Stomach smooth muscle (tissue), 2 donors: ENCODE results near the gene DLG2.
"Not testable (repeated sequence)": the region's sequence is repeated elsewhere in the genome, so short reads cannot be mapped to it uniquely, and the experiment has no call there.

Experiments
- H3K27ac ChIP-seq: one replicate; pipeline ENCODE4 v1.7.0; 2013; ENCODE audit warnings: mild to moderate bottlenecking, low read length, inconsistent platforms
- H3K27me3 ChIP-seq, 2 donors: one replicate each; pipeline ENCODE4 v1.7.0; 2013; ENCODE audit warnings: low read length in 2 of 2; ENCODE audit not compliant: insufficient read depth in 2 of 2, control insufficient read depth in 1 of 2
- H3K36me3 ChIP-seq, 2 donors: one replicate each; pipeline ENCODE4 v1.7.0; 2013; ENCODE audit warnings: low read length in 2 of 2; ENCODE audit not compliant: control insufficient read depth in 2 of 2, insufficient read depth in 2 of 2
- H3K4me1 ChIP-seq: one replicate; pipeline ENCODE4 v1.7.0; 2013; ENCODE audit warnings: low read length; ENCODE audit not compliant: control insufficient read depth, insufficient read depth
- H3K4me3 ChIP-seq, 2 donors: one replicate each; pipeline ENCODE4 v1.7.0; 2013; ENCODE audit warnings: low read length in 2 of 2
- H3K9ac ChIP-seq, 2 donors: one replicate each; pipeline ENCODE4 v1.7.0; 2013; ENCODE audit warnings: low read length in 2 of 2, mild to moderate bottlenecking in 1 of 2
- H3K9me3 ChIP-seq, 2 donors: one replicate each; pipeline ENCODE4 v1.7.0; 2013; ENCODE audit warnings: low read length in 2 of 2; ENCODE audit not compliant: control insufficient read depth in 2 of 2
- donor health status: healthy.
- donor health status: Pancreatic carcinoma.

The DLG2 gene

DNA sequence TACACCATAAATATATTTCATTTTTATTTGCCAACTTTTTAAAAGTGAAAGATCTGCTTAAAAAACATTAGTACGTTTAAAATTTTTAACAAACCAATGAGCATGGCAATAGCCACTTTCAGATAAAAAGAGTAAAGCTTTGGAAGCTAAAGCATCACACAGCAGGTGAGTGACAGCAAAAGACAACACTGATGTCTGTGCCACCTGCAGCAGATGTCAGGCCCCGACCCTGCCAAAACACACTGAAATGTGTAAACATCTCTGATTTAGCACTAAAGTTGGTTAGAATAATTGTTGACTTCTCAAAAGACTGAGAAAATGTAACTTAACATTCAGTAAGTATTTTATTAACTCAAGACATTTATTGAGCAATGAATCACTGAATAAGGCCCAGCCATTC is 232.9 kb downstream of the DLG2 start:
- Histone ChIP-seq H3K4me1 (no peaks in the 10 kb centered on the region), H3K4me3 (no peak overlapping the region), H3K27me3 (no peaks in the 10 kb centered on the region), H3K9ac (no peak overlapping the region), H3K36me3 (no peaks in the 10 kb centered on the region), H3K9me3 (no peaks in the 10 kb centered on the region), H3K27ac (no peak overlapping the region)

DNA sequence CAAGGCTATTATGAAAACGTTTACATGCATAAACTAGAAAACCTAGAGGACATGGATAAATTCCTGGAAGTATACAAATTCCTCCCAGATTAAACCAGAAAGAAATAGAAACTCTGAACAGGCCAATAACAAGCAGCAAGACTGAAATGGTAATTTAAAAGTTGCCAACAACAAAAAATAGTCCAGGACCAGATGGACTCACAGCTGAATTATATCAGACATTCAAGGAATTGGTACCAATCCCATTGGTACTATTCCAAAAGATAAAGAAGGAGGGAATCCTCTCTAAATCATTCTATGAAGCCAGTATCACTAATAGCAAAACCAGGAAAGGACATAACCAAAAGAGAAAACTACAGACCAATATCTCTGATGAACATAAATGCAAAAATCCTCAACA is 236.0 kb downstream of the DLG2 start:
- Histone ChIP-seq H3K9ac (no peak overlapping the region), H3K27me3 (no peaks in the 10 kb centered on the region), H3K36me3 (no peaks in the 10 kb centered on the region), H3K27ac (no peak overlapping the region), H3K9me3 (no peaks in the 10 kb centered on the region), H3K4me1 (no peaks in the 10 kb centered on the region), H3K4me3 (no peak overlapping the region)

DNA sequence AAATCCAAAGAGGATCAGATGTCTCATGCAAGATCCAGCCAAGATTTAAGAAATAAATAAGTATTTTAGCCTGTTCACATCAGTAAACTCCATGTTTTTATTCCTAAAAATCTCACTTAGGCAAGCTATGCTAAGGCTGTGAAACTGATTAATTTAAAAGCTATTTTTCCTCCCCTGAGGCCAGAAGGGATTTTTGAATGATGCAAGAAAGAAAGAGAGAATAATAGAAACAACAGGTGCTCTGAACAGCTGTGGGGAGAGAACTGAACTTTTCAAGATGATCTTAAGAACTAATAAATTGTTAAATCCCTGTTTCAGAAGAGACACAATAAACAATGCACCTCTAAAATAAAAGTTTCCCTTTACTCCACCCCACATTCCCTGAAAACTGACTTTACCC is 241.6 kb downstream of the DLG2 start:
- Histone ChIP-seq H3K4me1 (no peaks in the 10 kb centered on the region), H3K36me3 (no peaks in the 10 kb centered on the region), H3K27ac (no peak overlapping the region), H3K9me3 (no peaks in the 10 kb centered on the region), H3K27me3 (no peaks in the 10 kb centered on the region), H3K9ac (no peak overlapping the region), H3K4me3 (no peak overlapping the region)

DNA sequence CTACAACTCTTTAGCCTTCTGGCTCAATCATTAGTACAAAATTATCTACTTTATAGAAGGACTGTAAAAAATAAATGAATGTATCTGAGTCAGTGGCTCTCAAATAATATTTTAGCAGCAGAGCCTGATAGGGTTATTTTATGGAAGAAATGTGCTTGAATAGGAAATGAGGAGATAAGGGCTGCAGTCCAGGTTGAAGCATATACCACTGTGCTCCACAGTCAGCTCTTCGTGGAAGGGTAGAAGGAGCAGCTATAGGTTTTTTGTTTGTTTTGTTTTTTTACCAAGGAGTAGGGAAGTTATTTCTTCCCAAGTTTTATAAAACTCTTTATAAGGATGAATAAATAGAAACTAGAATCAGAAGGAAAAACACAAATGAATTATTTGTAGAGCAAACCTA is 242.0 kb downstream of the DLG2 start:
- H3K36me3 ChIP-seq = no peaks in the 10 kb centered on the region
- H3K4me1 ChIP-seq = no peaks in the 10 kb centered on the region
- no peaks in the 10 kb centered on the region for H3K9me3 ChIP-seq
- H3K9ac ChIP-seq = no peak overlapping the region
- no peak overlapping the region for H3K4me3 ChIP-seq
- H3K27ac ChIP-seq = no peak overlapping the region
- H3K27me3 ChIP-seq = no peaks in the 10 kb centered on the region

DNA sequence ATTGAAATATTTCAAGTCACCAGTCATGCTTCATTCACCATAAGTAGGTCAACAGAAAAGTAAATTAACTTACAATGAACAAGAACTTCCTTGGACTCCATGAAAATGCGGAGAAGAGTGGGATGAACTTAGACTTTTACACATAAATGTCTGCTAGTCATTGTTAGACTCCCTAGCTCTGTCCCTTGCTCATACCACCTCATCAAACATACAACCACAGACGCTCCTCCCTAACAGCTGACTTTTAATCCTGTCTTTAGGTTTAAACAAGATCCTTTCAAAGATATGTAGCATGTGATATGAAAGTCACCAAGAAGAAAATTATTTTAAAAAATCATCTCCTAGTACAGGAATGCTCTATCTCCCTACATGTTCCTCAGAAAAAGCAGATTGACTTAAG is 248.1 kb downstream of the DLG2 start:
- Histone ChIP-seq H3K9me3 (no peaks in the 10 kb centered on the region), H3K9ac (no peak overlapping the region), H3K4me3 (no peak overlapping the region), H3K27me3 (no peaks in the 10 kb centered on the region), H3K27ac (no peak overlapping the region), H3K36me3 (no peaks in the 10 kb centered on the region), H3K4me1 (no peaks in the 10 kb centered on the region)

DNA sequence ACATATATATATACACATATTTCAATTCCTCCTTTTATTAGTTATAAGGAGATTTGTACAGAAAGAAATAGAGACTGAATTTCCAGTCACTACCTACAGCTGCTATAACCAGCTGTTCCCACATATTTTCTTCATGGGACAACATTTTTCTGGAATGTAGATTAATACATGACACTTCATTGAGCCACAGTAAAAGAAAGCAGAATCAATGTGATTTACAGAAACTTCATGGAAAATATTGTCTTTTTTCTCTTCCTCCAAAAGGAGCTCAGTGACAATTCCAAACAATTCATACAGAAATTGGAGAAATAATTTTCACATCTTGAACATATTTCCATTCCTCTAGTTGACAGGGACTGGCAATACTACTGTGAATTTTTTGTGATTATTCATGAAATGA is 249.2 kb downstream of the DLG2 start:
- H3K9me3 ChIP-seq = no peaks in the 10 kb centered on the region
- H3K4me1 ChIP-seq = no peaks in the 10 kb centered on the region
- H3K36me3 ChIP-seq = no peaks in the 10 kb centered on the region
- no peak overlapping the region for H3K4me3 ChIP-seq
- no peak overlapping the region for H3K27ac ChIP-seq
- no peaks in the 10 kb centered on the region for H3K27me3 ChIP-seq
- H3K9ac ChIP-seq = no peak overlapping the region

DNA sequence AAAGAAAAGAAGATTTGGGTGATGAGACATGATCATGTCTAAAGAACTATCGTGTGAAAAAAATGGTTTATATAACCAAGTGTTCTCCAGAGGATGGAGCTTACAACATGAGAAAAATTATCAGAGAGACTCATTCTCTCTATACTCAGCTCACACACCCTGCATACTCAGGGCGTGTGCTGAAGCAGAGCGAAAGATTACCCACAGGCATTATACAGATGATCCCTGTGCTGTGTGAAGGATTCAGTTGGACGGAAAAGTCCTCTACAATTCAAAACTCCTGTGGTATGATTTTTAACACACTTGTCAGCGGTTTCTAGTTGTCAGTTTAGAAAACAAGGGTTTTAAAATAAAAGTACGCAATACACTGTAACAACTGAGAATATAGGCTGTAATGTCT is 267.3 kb downstream of the DLG2 start:
- Histone ChIP-seq H3K9ac (no peak overlapping the region), H3K4me1 (no peaks in the 10 kb centered on the region), H3K27ac (no peak overlapping the region)

DNA sequence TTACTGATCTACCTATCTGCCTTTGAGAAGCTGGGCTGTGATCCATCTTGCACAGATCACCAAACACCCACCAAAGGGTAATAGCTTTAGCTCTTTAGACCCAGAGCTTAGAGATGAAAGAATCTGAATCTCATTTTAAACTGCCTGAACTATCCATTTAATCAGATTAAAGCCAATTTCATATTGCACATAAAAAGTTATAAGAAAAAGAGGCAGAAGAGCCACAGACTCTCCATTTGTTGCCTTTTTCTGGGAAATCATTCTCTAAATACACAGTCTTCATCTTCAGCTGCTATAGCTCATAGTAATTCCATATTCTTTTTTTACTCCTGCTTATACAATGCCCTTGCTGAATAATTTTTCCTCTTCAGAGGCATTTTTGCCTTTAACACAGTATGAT is 271.2 kb downstream of the DLG2 start:
- H3K36me3 ChIP-seq = no peaks in the 10 kb centered on the region
- H3K27ac ChIP-seq = no peak overlapping the region
- H3K9ac ChIP-seq = no peak overlapping the region
- H3K27me3 ChIP-seq = no peaks in the 10 kb centered on the region
- no peaks in the 10 kb centered on the region for H3K9me3 ChIP-seq
- H3K4me3 ChIP-seq = no peak overlapping the region
- no peaks in the 10 kb centered on the region for H3K4me1 ChIP-seq

More for the DNA sequence above, 267.3 kb downstream of the DLG2 start:
- Histone ChIP-seq H3K9me3 (no peaks in the 10 kb centered on the region), H3K36me3 (no peaks in the 10 kb centered on the region), H3K4me3 (no peak overlapping the region), H3K27me3 (no peaks in the 10 kb centered on the region)

DNA sequence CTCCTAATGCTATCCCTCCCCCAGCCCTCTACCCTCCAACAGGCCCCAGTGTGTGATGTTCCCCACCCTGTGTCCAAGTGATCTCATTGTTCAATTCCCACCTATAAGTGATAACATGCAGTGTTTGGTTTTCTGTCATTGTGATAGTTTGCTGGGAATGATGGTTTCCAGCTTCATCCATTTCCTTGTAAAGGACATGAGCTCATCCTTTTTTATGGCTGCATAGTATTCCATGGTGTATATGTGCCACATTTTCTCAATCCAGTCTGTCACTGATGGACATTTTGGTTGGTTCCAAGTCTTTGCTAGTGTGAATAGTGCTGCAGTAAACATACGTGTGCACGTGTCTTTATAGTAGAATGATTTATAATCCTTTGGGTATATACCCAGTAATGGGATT is 277.6 kb downstream of the DLG2 start:
- H3K9me3 ChIP-seq, H3K4me3 ChIP-seq, H3K27ac ChIP-seq, H3K4me1 ChIP-seq, H3K27me3 ChIP-seq, H3K36me3 ChIP-seq, H3K9ac ChIP-seq: not testable (repeated sequence)

DNA sequence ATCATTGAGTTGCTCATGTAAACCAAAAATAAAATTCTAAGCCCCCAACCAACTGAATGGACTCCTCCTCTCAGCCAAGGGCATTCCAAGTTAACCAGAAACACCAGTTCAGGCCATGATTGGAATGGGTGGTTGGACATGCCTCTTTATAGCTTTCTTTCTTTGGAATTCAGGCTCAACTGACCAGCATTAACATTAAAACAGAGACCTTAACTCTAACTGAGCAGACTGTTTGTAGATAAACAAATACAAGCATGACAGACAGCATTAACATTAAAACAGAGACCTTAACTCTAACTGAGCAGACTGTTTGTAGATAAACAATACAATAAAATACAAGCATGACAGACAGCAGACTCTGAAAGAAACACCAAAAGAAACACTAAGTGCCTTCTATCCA is 278.2 kb downstream of the DLG2 start:
- Histone ChIP-seq H3K36me3 (no peaks in the 10 kb centered on the region), H3K4me1 (no peaks in the 10 kb centered on the region), H3K9ac (no peak overlapping the region), H3K27me3 (no peaks in the 10 kb centered on the region), H3K4me3 (no peak overlapping the region), H3K9me3 (no peaks in the 10 kb centered on the region), H3K27ac (no peak overlapping the region)

DNA sequence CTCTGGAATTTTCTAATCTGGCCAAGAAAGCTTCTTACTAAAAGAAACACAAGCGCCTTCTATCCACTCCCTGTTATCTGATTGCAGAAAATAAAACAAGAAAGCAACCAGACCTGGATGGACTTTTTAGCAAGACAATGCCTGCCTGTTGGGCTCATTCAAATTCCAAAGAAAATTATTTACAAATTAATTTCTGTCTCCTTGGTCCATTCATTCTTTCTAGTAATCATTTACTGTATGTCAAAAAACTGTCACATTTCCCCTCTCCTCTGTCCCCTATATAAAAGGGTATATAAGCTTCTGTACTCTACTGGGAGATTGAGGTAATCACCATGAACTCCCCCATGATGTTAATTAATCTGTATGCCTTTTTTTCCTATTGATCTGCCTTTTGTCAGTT is 279.9 kb downstream of the DLG2 start:
- Histone ChIP-seq H3K4me1 (no peaks in the 10 kb centered on the region), H3K27ac (no peak overlapping the region), H3K9ac (no peak overlapping the region), H3K9me3 (no peaks in the 10 kb centered on the region), H3K36me3 (no peaks in the 10 kb centered on the region), H3K4me3 (no peak overlapping the region), H3K27me3 (no peaks in the 10 kb centered on the region)

DNA sequence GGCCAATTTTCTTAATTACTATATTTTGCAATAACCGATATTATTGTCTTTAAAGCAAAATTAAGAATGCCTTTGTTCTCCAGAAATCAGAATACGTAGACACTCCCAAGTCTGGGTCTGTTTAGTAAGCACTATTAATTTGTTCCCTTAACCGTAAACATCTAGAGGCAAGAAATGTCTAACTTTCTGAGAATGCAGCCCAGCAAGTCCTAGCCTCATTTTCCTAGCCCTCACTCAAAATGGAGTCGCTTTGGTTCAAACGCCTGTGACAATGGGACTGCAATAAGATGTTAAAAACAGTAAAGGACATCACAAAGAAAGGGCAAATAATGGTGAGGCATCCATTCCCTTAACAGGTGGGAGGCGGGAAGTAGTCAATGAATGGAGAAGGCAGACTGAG is 280.7 kb downstream of the DLG2 start:
- Histone ChIP-seq H3K4me3 (no peak overlapping the region), H3K9me3 (peaks cover 0 to 2% of the 10 kb centered on the region in 2 donors), H3K27me3 (no peaks in the 10 kb centered on the region), H3K9ac (no peak overlapping the region), H3K27ac (no peak overlapping the region), H3K4me1 (no peaks in the 10 kb centered on the region), H3K36me3 (no peaks in the 10 kb centered on the region)
